A549 treated with AZD9567 at 1 μM for 4 hours (cell line): ENCODE data around the gene PABPC3. TPM values are rescaled to one million over a fixed set of nuclear protein-coding genes. Genes with fewer than 3 reads are reported as not detected.

Experiments
- total RNA-seq: library from RNA; stranded (reverse); fragments of 200-300 nt; extraction: Qiagen RNA extraction; gene quantifications from 5 replicates; pipeline ENCODE4 v1.2.3, GENCODE V29; 2022; ENCODE audit not compliant: insufficient read depth

PABPC3 gene
- 0.12 to 0.23 TPM (median 0.17 TPM) in 4 of 5 replicates, not detected in the other for total RNA-seq

GRCh38 chr13:25095851-25096453 is at the start of gene PABPC3:
Gene PABPC3 (plus strand): TSS chr13:25096136. CDS start chr13:25096199, 63 bp downstream.

Other genes with a start within 250 kb of the PABPC3 start
- gene AMER2, start 76.2 kb downstream of the PABPC3 start, total RNA-seq, result not detected in 5 replicates
- 6.7 to 10.1 TPM (median 9.5 TPM) in 5 replicates for gene MTMR6, start 191.4 kb downstream of the PABPC3 start, total RNA-seq
- gene NUP58, start 205.5 kb downstream of the PABPC3 start, total RNA-seq, result 16.9 to 21.9 TPM (median 19.3 TPM) in 5 replicates